ENCODE data around the gene ABI1.
"Not testable (repeated sequence)": the region's sequence is repeated elsewhere in the genome, so short reads cannot be mapped to it uniquely, and the experiment has no call there.

The ABI1 gene

GRCh38 chr10:26792758-26793495 is 67.8 kb downstream of the ABI1 start:
- no peak for DNase-seq (ENCODE audit: low read depth in 1 of 2, low spot score in 1 of 2)
- in situ Hi-C loops (cut with HindIII; ENCODE audit: low pct_unique_long_range_greater_than_20kb, low sequenced_read_pairs): no loop called here
- no peak for TF ChIP-seq JUND (IDR thresholded peaks at IDR 0.05; ENCODE audit: low read depth)

- no peak for TF ChIP-seq JUND (IDR thresholded peaks at IDR 0.05; ENCODE audit: low read depth)
- in situ Hi-C loops (cut with HindIII; ENCODE audit: low pct_unique_long_range_greater_than_20kb, low sequenced_read_pairs): no loop called here
These were observed 70.3 kb downstream of the ABI1 start for GRCh38 chr10:26790221-26790995.

GRCh38 chr10:26789779-26790178 is 71.0 kb downstream of the ABI1 start:
- in situ Hi-C loops (cut with HindIII; ENCODE audit: low pct_unique_long_range_greater_than_20kb, low sequenced_read_pairs): not testable (repeated sequence)

More at GRCh38 chr10:26790221-26790995, 70.3 kb downstream of the ABI1 start:
- no peak for DNase-seq (ENCODE audit: low read depth in 1 of 2, low spot score in 1 of 2)

GRCh38 chr10:26787362-26787761 is 73.4 kb downstream of the ABI1 start:
- DNase-seq (ENCODE audit: low read depth in 1 of 2, low spot score in 1 of 2): no peak
- in situ Hi-C loops (cut with HindIII; ENCODE audit: low pct_unique_long_range_greater_than_20kb, low sequenced_read_pairs): no loop called here
- TF ChIP-seq JUND (IDR thresholded peaks at IDR 0.05; ENCODE audit: low read depth): no peak

More at GRCh38 chr10:26789779-26790178, 71.0 kb downstream of the ABI1 start:
- DNase-seq (ENCODE audit: low read depth in 1 of 2, low spot score in 1 of 2): not testable (repeated sequence)

GRCh38 chr10:26781797-26782196 is 79.0 kb downstream of the ABI1 start:
- DNase-seq (ENCODE audit: low read depth in 1 of 2, low spot score in 1 of 2): no peak
- no peak for TF ChIP-seq JUND (IDR thresholded peaks at IDR 0.05; ENCODE audit: low read depth)
- in situ Hi-C loops (cut with HindIII; ENCODE audit: low pct_unique_long_range_greater_than_20kb, low sequenced_read_pairs): no loop called here

- TF ChIP-seq JUND (IDR thresholded peaks at IDR 0.05; ENCODE audit: low read depth): no peak
- peak in 1 of 2 experiments; percentile 34 for DNase-seq (ENCODE audit: low read depth in 1 of 2, low spot score in 1 of 2)
- in situ Hi-C loops (cut with HindIII; ENCODE audit: low pct_unique_long_range_greater_than_20kb, low sequenced_read_pairs): no loop called here
These were observed 79.8 kb downstream of the ABI1 start for GRCh38 chr10:26780793-26781601.

GRCh38 chr10:26780106-26780792 is 80.5 kb downstream of the ABI1 start:
- in situ Hi-C loops (cut with HindIII; ENCODE audit: low pct_unique_long_range_greater_than_20kb, low sequenced_read_pairs): no loop called here
- no peak for DNase-seq (ENCODE audit: low read depth in 1 of 2, low spot score in 1 of 2)
- no peak for TF ChIP-seq JUND (IDR thresholded peaks at IDR 0.05; ENCODE audit: low read depth)

- no peak for TF ChIP-seq JUND (IDR thresholded peaks at IDR 0.05; ENCODE audit: low read depth)
- in situ Hi-C loops (cut with HindIII; ENCODE audit: low pct_unique_long_range_greater_than_20kb, low sequenced_read_pairs): no loop called here
- no peak for DNase-seq (ENCODE audit: low read depth in 1 of 2, low spot score in 1 of 2)
These were observed 81.4 kb downstream of the ABI1 start for GRCh38 chr10:26779176-26779860.

- in situ Hi-C loops (cut with HindIII; ENCODE audit: low pct_unique_long_range_greater_than_20kb, low sequenced_read_pairs): no loop called here
- DNase-seq (ENCODE audit: low read depth in 1 of 2, low spot score in 1 of 2): no peak
- no peak for TF ChIP-seq JUND (IDR thresholded peaks at IDR 0.05; ENCODE audit: low read depth)
These were observed 83.1 kb downstream of the ABI1 start for GRCh38 chr10:26777686-26778085.

- in situ Hi-C loops (cut with HindIII; ENCODE audit: low pct_unique_long_range_greater_than_20kb, low sequenced_read_pairs): no loop called here
- no peak for DNase-seq (ENCODE audit: low read depth in 1 of 2, low spot score in 1 of 2)
- no peak for TF ChIP-seq JUND (IDR thresholded peaks at IDR 0.05; ENCODE audit: low read depth)
These were observed 84.5 kb downstream of the ABI1 start for GRCh38 chr10:26776258-26776657.

- no peak for TF ChIP-seq JUND (IDR thresholded peaks at IDR 0.05; ENCODE audit: low read depth)
- in situ Hi-C loops (cut with HindIII; ENCODE audit: low pct_unique_long_range_greater_than_20kb, low sequenced_read_pairs): no loop called here
- DNase-seq (ENCODE audit: low read depth in 1 of 2, low spot score in 1 of 2): no peak
These were observed 87.1 kb downstream of the ABI1 start for GRCh38 chr10:26773633-26774032.

GRCh38 chr10:26770069-26770468 is 90.7 kb downstream of the ABI1 start:
- in situ Hi-C loops (cut with HindIII; ENCODE audit: low pct_unique_long_range_greater_than_20kb, low sequenced_read_pairs): no loop called here
- no peak for DNase-seq (ENCODE audit: low read depth in 1 of 2, low spot score in 1 of 2)
- no peak for TF ChIP-seq JUND (IDR thresholded peaks at IDR 0.05; ENCODE audit: low read depth)

Measured in T47D (cell line).